ENCODE results near the gene COL9A3.
"Not testable (repeated sequence)": the region's sequence is repeated elsewhere in the genome, so short reads cannot be mapped to it uniquely, and the experiment has no call there.

Gene COL9A3

DNA sequence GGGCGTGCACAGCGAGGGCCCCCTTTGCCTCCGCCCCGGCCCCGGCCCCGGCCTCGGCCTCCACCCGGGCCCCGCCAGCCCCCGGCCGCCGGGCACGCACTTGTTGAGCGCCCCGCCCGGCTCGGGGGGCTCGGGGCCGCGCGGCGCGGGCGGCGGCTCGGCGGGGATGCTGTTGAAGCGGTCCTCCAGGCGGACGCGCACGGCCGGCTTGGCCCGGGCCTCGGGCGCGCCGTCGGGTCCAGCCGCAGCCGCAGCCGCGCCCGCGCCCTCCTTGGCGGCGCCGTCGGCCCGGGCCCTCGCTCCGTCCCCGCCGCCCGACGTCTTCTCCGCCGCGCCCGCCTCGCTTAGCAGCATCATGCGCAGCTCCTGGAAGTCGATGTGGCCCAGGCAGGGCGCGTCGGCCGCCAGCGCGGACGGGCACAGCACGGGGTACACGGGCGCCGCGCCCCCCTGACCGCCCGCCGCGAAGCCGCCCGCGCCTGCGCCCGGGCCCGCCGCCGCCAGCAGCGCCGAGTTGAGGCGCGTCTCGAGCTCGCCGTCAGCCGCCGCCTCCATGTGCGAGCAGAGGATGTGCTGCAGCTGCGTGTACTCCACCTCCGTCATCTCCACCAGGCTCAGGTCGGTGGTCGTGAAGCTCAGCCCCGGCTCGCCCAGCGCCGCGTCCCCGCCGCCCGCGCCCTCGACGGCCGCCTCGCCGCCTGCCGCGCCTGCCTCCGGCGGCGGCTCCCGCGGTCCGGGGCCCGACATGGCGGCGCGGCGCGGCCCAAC is 44.3 kb downstream of the COL9A3 start:
- TF ChIP-seq TAF1 (IDR thresholded peaks at IDR 0.05; ENCODE audit: borderline replicate concordance, low read depth, low read length): no peak
- TF ChIP-seq POLR2AphosphoS5 (IDR thresholded peaks at IDR 0.05; ENCODE audit: low read depth, low read length): no peak
- TF ChIP-seq POLR2A (IDR thresholded peaks at IDR 0.05; ENCODE audit: low read depth, low read length): no peak; the same call in 1 of the 2 replicates
- no peak for FAIRE-seq
- DNase-seq (ENCODE audit: insufficient read length): no peak

DNA sequence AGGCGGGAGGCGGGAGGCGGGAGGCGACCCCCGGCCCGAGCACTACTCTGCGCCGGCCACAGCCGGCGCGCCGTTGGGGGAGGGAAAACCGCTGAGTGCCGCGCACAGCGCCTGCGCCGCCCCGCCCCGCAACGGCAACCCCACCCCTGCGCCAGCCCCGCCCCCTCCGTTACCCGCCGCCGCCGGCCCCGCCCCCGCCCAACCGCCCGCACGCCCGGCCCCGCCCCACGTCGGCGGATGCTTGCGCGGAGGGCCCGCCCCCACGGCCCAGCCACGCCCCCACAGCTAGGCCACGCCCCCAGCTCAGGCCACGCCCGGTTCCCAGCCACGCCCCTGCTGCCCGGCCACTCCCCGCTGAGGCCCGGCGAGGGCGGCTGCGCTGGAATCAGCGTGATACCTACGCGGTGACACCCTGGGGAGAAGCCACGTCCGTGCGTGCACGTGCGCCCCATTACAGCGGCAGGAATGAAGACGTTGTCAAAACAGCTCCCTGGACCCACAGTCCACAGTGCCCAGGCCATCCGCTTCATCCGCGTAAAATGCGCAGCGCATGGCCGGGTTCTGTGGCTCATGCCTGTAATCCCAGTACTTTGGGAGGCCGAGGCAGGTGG is 45.0 kb downstream of the COL9A3 start, which contains the start of gene TCFL5:
TCFL5 (minus strand) TSS at position 97 of the 611 bp plus-strand sequence. CDS start 152 bp downstream, outside the sequence.
- DNase-seq (ENCODE audit: insufficient read length) (peak; percentile 68), FAIRE-seq (peak; percentile 77)
- TF ChIP-seq POLR2A (IDR thresholded peaks at IDR 0.05; ENCODE audit: low read depth, low read length) (no peak), POLR2AphosphoS5 (IDR thresholded peaks at IDR 0.05; ENCODE audit: low read depth, low read length) (no peak), TAF1 (IDR thresholded peaks at IDR 0.05; ENCODE audit: borderline replicate concordance, low read depth, low read length) (no peak)

DNA sequence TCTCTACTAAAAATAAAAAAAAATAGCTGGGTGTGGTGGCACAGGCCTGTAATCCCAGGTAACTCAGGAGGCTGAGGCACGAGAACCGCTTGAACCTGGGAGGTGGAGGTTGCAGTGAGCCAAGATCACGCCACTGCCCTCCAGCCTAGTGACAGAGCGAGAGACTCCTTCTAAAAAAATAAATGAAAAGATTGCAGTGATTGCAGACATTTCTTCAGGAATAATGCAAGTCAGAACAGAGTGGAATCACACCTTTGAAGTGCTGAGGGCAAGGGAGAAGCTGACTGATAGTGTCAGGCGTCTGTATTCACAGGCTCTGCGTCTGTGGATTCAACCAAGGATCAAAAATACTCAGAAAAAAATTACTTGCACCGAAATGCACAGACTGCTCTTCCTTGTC is 47.4 kb downstream of the COL9A3 start:
- TF ChIP-seq POLR2AphosphoS5 (IDR thresholded peaks at IDR 0.05; ENCODE audit: low read depth, low read length) (no peak), POLR2A (IDR thresholded peaks at IDR 0.05; ENCODE audit: low read depth, low read length) (no peak), TAF1 (IDR thresholded peaks at IDR 0.05; ENCODE audit: borderline replicate concordance, low read depth, low read length) (no peak)
- FAIRE-seq (no peak), DNase-seq (ENCODE audit: insufficient read length) (no peak)

DNA sequence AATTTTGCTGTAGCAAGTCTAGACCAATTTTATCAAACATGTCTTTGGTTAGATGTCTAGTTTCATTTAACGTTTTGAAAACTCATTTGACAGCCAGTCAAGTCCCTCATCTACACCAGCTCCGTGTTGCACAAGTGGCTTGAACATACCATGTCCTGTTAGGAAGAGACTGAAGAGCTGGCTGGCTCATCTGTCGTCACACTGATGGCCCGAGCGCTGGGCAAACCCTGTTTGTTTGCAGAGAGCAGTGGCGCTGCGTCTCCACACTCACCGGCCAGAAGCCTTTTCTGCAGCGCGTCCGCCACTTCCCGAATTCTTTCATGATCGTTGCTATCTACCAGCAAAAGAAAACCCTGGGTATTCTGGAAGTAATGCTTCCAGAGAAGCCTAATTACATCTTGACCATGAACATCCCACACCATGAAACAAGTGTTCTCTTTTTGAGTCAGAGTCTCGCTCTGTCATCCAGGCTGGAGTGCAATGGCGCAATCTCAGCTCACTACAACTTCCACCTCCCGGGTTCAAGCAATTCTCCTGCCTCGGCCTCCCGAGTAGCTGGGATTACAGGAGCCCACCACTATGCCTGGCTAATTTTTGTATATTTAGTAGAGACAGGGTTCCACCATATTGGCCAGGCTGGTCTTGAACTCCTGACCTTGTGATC is 55.5 kb downstream of the COL9A3 start:
- FAIRE-seq (no peak), DNase-seq (ENCODE audit: insufficient read length) (no peak)
- TF ChIP-seq POLR2A (IDR thresholded peaks at IDR 0.05; ENCODE audit: low read depth, low read length): no peak
- no peak for TF ChIP-seq TAF1 (IDR thresholded peaks at IDR 0.05; ENCODE audit: borderline replicate concordance, low read depth, low read length)
- TF ChIP-seq POLR2AphosphoS5 (IDR thresholded peaks at IDR 0.05; ENCODE audit: low read depth, low read length): no peak

DNA sequence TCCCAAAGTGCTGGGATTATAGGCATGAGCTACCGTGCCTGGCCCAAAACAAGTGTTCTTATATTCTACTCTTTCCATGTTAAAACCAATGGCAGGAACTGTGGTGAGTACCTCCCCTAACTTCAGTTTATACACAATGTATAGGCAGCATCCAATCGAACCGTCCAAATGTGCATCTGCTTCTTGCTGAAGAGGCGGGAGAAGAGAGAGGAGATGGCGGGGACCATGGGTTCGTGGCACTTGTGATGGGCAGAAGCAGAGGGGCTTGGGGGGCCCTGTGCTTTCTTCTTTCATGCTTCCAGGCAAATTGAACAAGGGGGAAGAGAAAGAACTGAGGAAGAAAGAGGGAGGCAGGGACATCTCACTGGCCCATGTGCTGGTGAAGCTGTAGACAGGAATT is 56.0 kb downstream of the COL9A3 start:
- FAIRE-seq (no peak), DNase-seq (ENCODE audit: insufficient read length) (no peak)
- TF ChIP-seq POLR2AphosphoS5 (IDR thresholded peaks at IDR 0.05; ENCODE audit: low read depth, low read length) (no peak), POLR2A (IDR thresholded peaks at IDR 0.05; ENCODE audit: low read depth, low read length) (no peak), TAF1 (IDR thresholded peaks at IDR 0.05; ENCODE audit: borderline replicate concordance, low read depth, low read length) (no peak)

DNA sequence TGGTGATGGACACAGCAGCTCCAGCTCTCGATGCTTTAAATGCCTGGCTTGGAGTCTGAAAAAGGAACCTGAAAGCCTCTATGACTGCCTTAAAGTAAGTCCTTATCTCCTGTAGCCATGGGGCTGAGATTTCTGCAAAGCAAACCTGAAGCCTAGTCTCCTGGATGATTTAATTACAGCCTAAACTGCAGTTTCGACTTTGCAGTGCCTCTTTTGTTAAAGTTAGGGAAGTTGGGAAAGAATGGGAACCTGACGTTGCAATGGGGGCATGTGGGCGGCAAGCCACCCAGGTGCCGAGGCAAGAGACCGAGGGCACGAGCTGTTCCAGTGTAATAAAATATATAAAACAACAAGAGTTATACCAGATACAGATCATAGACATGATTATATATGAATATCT is 56.4 kb downstream of the COL9A3 start:
- FAIRE-seq (no peak), DNase-seq (ENCODE audit: insufficient read length) (no peak)
- TF ChIP-seq POLR2A (IDR thresholded peaks at IDR 0.05; ENCODE audit: low read depth, low read length) (no peak), TAF1 (IDR thresholded peaks at IDR 0.05; ENCODE audit: borderline replicate concordance, low read depth, low read length) (no peak), POLR2AphosphoS5 (IDR thresholded peaks at IDR 0.05; ENCODE audit: low read depth, low read length) (no peak)

DNA sequence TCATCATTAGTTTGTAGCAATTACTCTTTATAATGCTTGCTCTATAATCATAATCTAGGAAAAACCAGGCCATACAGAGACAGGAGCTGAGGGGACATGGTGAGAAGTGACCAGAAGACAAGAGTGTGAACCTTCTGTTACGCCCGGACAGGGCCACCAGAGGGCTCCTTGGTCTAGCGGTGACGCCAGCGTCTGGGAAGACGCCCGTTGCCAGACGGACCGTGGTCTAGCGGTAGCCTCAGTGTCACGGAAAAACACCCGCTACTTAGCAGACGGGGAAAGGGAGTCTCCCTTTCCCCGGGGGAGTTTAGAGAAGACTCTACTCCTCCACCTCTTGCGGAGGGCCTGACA is 56.8 kb downstream of the COL9A3 start:
- DNase-seq (ENCODE audit: insufficient read length); FAIRE-seq: not testable (repeated sequence)

DNA sequence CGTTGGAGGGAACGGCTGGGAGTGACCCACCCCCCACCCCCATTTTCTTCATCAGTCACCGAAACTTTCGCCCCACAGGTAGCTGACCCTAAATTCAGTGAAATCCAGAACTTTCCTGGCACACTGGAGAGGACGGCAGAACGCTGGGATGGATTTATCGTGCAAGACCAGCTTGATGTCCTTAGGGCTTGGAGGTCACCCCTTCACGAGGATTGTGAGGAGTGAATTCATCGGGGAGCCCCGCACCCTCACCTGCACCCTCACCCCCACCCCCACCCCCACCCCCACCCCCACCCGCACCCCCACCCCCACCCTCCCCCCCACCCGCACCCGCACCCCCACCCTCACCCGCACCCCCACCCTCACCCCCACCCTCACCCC is 58.1 kb downstream of the COL9A3 start:
- no peak for FAIRE-seq
- TF ChIP-seq TAF1 (IDR thresholded peaks at IDR 0.05; ENCODE audit: borderline replicate concordance, low read depth, low read length) (no peak), POLR2AphosphoS5 (IDR thresholded peaks at IDR 0.05; ENCODE audit: low read depth, low read length) (no peak), POLR2A (IDR thresholded peaks at IDR 0.05; ENCODE audit: low read depth, low read length) (no peak)
- no peak for DNase-seq (ENCODE audit: insufficient read length)

DNA sequence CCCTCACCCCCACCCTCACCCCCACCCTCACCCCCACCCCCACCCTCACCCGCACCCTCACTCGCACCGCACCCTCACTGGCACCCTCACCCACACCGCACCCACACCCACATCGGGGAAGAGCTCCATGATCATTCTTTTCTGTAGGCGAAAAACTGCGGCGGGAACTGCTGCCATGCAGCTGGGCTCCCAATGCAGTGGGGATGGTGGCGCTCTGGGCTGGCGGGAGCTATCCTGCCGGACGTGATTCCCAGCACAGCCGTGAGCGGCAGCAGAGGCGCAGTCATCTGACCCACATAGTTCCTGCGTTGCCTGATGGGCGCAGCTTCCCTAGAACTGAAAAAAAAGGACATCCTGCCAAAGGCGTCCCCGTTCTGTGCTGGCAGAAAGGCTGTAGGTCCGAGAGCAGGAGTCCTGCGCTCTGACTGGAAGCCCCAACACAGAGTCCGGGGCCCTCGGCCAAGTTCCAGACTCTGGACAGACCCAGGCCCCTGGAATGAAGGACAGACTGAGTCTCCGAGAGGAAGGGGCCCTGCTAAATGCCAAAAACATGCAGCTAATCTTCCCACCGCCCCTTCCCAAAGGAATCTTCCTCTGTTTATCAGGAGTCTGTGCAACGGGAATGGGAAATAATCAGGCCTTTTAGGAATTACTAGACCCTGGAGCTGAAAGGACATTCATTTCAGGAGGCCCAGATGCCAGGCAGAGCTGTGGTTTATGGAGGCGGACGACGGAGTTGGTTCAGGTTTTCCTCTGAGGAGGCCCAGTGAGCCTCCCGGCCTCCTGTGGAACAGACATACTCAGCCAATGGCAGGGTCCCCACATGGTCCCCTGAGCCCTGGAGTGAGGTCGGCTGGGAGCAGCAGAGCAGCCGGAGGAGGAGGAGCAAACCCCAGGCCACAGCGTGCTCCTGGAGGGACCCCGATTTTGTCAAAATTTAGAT is 58.8 kb downstream of the COL9A3 start:
- FAIRE-seq: no peak
- no peak for DNase-seq (ENCODE audit: insufficient read length)
- TF ChIP-seq TAF1 (IDR thresholded peaks at IDR 0.05; ENCODE audit: borderline replicate concordance, low read depth, low read length) (no peak), POLR2A (IDR thresholded peaks at IDR 0.05; ENCODE audit: low read depth, low read length) (no peak), POLR2AphosphoS5 (IDR thresholded peaks at IDR 0.05; ENCODE audit: low read depth, low read length) (no peak)

DNA sequence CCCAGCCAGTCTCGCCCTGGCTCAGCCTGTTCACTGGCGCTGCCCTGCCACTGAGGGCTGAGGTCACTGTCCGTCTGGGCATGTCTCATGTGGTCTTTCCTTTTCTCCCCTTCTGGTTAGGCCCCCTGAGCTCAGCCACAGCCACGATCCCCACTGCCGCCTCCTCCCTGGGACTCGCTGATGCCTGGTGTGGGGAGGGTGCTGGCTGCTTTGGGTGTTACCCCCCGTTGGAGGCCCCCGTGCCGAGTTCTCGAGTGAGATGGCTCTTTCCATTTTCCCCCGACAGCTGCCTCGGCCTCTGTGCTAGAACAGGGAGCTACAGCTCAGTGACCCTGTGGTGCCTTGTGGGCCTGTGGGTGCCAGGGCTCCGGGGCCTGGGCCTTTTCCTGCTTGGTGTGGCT is 59.7 kb downstream of the COL9A3 start:
- TF ChIP-seq POLR2AphosphoS5 (IDR thresholded peaks at IDR 0.05; ENCODE audit: low read depth, low read length) (no peak), TAF1 (IDR thresholded peaks at IDR 0.05; ENCODE audit: borderline replicate concordance, low read depth, low read length) (no peak), POLR2A (IDR thresholded peaks at IDR 0.05; ENCODE audit: low read depth, low read length) (no peak)
- no peak for DNase-seq (ENCODE audit: insufficient read length)
- FAIRE-seq: no peak

Measured in GM12892 (cell line).